GM20000 (cell line): ENCODE measurements around the gene NCOA4.

Source experiments
- DNase-seq: peaks from one replicate; pipeline ENCODE4 v3.0.0; 2012; ENCODE audit warnings: low spot score
- TF ChIP-seq, protein P1 (sequence below): IDR thresholded peaks from 2 replicates; pipeline ENCODE4 v1.5.1; 2012; ENCODE audit warnings: mild to moderate bottlenecking, control low read depth; ENCODE audit errors: extremely low read depth, missing control alignments

The NCOA4 gene

DNA sequence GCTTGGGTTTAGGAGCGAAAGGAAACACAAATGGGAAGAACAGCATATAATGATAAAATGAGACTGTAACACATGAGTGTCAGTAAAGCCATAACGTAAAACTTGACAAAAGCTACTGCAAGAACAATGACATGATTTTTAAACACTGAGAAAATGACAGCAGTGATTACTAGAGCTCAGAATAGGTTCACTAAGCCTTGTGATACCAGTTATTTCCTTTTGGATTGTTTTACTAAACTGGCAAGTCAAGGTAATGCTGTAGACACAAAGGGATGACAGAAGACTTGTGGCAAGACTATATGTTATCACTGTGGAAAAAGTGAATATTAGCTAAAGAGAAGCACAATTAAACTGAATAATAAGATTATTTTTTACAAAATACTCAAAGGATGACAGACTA, 12.7 kb downstream of the NCOA4 start:
- no peak for DNase-seq
- TF ChIP-seq, protein P1, sequence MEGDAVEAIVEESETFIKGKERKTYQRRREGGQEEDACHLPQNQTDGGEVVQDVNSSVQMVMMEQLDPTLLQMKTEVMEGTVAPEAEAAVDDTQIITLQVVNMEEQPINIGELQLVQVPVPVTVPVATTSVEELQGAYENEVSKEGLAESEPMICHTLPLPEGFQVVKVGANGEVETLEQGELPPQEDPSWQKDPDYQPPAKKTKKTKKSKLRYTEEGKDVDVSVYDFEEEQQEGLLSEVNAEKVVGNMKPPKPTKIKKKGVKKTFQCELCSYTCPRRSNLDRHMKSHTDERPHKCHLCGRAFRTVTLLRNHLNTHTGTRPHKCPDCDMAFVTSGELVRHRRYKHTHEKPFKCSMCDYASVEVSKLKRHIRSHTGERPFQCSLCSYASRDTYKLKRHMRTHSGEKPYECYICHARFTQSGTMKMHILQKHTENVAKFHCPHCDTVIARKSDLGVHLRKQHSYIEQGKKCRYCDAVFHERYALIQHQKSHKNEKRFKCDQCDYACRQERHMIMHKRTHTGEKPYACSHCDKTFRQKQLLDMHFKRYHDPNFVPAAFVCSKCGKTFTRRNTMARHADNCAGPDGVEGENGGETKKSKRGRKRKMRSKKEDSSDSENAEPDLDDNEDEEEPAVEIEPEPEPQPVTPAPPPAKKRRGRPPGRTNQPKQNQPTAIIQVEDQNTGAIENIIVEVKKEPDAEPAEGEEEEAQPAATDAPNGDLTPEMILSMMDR, result no peak

DNA sequence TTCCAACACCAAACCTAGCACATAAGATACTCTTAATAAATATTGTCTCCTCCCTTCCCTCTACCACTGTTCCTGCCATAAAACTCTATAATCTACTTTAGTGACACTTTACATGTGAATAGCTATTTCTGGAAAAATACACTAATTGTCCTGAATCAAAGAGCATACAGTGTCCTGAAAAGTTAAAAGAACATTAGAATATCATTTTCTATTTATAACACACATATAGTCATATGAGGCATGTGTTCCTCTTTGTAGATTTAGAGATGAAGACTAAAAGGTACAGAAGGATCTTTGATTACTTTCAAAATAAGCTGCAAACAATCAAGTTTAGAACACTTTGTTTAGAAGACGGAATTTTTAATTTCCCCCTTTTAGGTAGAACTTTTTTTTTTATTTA, 13.6 kb downstream of the NCOA4 start:
- no peak for DNase-seq
- TF ChIP-seq, protein P1, result no peak

DNA sequence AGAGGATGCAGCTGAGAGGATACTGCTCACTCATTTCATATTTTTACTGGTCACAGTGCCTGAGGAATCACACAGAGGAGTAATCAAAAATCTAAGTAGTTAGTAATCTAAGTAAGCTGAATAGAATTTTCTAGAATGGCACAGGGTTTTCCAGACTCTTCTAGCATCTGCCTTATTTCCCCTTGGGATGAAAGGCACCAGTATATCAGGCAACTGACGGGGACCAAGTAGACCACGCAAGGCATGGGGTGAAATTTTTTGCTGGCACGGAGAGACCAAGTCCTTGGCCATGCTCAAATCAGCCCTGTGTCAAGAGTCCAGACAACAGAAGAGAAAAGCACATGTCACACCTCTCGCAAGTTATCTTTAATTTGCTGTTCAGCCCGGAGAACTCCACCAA, 14.2 kb downstream of the NCOA4 start:
- TF ChIP-seq, protein P1, result no peak
- DNase-seq, result no peak

DNA sequence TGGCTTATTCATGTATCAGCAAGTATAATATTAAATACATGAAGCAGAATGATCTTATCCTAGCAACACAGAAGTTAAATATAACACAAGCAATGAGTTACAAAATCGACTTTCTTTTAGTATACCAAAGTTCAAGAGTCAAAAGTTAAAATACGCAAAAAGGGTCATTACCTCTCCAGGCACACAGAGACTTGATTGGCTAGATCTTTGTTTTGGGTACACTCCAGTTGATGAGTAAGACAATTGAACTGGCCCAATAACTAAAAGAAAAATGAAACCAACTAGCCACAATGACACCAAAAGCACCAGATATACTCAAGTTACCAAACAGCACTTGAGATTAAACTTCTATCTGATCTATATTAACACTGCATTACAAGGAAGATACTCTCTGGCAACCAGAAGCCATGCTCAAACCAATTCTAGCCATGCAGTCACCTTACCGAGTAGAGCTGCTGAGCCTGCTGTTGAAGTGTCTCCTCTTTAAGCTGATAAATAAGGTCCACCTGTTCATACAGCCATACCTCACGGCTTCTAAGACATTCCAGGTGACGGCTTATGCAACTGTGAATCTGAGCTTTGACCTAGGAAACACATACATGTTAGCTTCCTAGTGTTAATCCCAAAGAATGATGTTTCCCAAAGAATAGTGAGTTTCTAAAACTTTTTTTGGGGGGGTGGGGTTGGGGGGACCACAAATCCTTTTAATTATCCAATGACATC, 15.6 kb downstream of the NCOA4 start:
- TF ChIP-seq, protein P1, result no peak
- no peak for DNase-seq

DNA sequence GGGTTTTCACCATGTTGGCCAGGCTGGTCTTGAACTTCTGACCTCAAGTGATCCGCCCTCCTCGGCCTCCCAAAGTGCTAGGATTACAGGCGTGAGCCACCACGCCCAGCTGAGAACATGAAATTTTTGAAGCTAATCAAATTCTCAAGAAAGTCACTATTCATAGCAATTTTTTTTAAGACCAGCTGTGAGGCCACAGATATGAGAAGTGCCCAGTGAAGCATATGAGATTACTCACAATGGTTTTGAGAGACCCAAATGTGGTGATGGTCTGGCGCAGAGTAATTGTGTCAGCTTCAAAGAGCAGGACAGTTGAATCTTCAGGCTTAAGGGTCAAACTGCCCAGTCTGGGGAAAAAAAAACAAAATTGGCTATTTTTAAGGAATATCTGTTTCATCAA, 16.2 kb downstream of the NCOA4 start:
- TF ChIP-seq, protein P1, result no peak
- DNase-seq, result no peak

DNA sequence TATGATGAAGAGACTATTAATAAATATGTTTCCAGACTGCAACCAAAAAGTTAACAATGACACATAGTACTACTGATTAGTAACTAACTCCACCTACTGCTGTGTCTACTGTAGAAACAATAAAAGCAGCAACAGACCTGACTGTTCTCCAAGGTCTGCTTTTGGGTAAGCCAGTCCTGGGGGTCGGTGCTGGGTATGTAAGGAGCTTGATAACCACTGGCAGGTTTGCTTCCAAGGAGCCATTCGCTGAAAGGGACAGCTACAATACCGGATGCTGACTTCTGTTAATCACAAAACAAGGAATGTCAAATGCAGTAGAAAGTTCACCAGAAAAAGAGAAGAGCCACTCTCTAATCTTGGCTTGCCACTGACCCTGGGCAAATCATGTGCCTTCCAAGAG, 17.7 kb downstream of the NCOA4 start:
- no peak for DNase-seq
- TF ChIP-seq, protein P1, result no peak

DNA sequence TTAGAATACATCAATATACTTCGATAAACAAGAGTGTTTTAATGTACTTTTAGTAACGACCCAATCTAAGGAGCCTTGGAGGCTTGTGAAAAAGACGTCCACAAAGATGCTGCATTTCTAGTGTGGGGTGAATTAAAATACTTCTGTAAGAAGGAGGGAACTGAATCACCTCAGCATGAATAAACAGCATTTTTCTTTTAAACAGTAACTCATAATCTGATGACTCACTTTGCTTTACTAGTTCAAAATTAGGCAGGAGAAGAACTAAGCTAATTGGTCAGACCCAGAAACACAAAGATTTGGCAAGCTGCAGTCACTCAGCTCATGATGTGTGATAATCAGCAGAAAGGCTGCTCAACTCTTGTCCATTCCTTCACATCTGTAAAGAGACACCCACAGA, 24.2 kb downstream of the NCOA4 start:
- no peak for DNase-seq
- TF ChIP-seq, protein P1, result no peak
